Bronchial epithelial cell (primary cell): ENCODE results near the gene DOCK11. TPM values are rescaled to one million over a fixed set of nuclear protein-coding genes. Genes with fewer than 3 reads are reported as not detected.
A peak's percentile ranks its signal among the peaks of the same experiment; 100 is the strongest.

ENCODE experiments used
- DNase-seq: peaks from one replicate; pipeline ENCODE4 v3.0.0-alpha.2; 2010; ENCODE audit warnings: low read depth
- FAIRE-seq: peaks from 2 replicates; lab custom pipeline; 2011; peaks lifted over from hg19 to GRCh38; lab: Jason Lieb, UNC
- H3K27me3 ChIP-seq: 2 replicates; pipeline ENCODE4 v1.5.1; 2011; ENCODE audit warnings: low read length; ENCODE audit not compliant: control insufficient read depth, insufficient read depth
- H3K36me3 ChIP-seq: 2 replicates; pipeline ENCODE4 v1.5.1; 2011; ENCODE audit warnings: low read length; ENCODE audit not compliant: control insufficient read depth, insufficient read depth
- H3K4me3 ChIP-seq: 2 replicates; pipeline ENCODE4 v1.5.1; 2011; ENCODE audit warnings: mild to moderate bottlenecking, low read depth, low read length, control low read depth
- total RNA-seq: library from RNA; depleted of rRNA; stranded (reverse); fragments of >200 nt; gene quantifications from 2 replicates; pipeline ENCODE4 v1.2.1, GENCODE V29; 2014
- TF ChIP-seq, protein P1 (sequence below): IDR thresholded peaks from 2 replicates; pipeline ENCODE4 v1.5.1; 2011; ENCODE audit warnings: mild to moderate bottlenecking, moderate library complexity, low read length, control low read depth, inconsistent platforms; ENCODE audit not compliant: insufficient read depth, severe bottlenecking

The DOCK11 gene
- total RNA-seq, 1 donor from 2014 or later = 0.26 TPM

DNA sequence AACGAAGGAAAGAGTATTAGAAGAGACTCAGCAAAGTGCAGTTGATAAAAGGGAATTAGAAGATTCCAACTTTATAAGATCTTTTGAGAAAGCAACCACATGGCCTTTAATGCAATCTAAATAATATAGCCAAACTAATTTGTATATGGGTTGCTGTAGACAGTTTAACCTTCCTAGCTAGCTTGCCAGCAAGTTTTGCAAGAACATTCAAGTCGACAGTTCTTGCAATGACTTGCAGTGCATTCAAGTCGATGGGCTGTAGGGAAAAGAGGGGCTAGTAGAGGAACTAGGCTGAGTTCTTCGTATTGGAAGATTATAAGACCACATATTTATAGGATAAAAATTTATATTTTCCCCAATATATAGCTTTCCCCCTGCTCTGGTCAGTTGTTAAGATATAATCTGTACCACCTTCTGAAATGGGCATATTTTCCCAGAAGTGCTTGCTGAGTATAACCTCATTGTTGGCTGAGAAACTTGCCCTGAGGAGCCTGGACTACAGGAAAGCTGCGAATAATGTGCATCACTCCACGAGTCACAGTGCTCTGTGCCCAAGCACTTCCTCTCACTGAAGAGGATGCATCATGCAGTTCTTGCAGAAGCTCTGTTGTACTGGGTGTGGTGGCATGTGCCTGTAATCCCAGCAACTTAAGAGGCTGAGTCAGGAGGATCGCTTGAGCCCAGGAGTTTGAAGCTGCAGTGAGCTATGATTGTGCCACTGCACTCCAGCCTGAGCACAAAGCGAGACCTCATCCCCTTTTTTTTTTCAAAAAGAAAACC lies 56.7 kb downstream of the DOCK11 start:
- Histone ChIP-seq H3K4me3 (no peak overlapping the region), H3K27me3 (no peaks in the 10 kb centered on the region), H3K36me3 (no peaks in the 10 kb centered on the region)
- DNase-seq (peak; percentile 90), FAIRE-seq (peak; percentile 89)
- TF ChIP-seq, protein P1, sequence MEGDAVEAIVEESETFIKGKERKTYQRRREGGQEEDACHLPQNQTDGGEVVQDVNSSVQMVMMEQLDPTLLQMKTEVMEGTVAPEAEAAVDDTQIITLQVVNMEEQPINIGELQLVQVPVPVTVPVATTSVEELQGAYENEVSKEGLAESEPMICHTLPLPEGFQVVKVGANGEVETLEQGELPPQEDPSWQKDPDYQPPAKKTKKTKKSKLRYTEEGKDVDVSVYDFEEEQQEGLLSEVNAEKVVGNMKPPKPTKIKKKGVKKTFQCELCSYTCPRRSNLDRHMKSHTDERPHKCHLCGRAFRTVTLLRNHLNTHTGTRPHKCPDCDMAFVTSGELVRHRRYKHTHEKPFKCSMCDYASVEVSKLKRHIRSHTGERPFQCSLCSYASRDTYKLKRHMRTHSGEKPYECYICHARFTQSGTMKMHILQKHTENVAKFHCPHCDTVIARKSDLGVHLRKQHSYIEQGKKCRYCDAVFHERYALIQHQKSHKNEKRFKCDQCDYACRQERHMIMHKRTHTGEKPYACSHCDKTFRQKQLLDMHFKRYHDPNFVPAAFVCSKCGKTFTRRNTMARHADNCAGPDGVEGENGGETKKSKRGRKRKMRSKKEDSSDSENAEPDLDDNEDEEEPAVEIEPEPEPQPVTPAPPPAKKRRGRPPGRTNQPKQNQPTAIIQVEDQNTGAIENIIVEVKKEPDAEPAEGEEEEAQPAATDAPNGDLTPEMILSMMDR = no peak

GRCh38 chrX:118553042-118553710 lies 57.6 kb downstream of the DOCK11 start:
- no peak overlapping the region for H3K4me3 ChIP-seq
- DNase-seq = no peak
- no peaks in the 10 kb centered on the region for H3K27me3 ChIP-seq
- no peak for FAIRE-seq
- TF ChIP-seq, protein P1 = no peak
- no peaks in the 10 kb centered on the region for H3K36me3 ChIP-seq

DNA sequence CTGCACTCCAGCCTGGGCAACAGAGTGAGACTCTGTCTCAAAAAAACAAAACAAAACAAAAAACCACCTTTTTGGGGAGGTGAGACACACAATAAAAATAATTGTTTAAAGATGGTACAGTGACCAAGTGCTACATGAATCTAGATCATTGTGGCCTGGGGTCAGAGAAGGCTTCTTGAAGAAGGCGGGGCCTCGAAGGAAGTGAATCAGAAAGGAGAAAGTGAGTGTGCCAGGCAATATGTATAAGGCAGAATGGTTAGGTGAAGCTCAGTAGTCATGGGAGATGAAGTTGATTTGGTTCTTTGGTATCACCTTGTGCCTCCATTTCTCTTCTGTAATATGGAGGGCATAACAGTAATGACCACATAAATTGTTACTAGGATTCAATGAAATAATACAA lies 58.9 kb downstream of the DOCK11 start:
- Histone ChIP-seq H3K36me3 (no peaks in the 10 kb centered on the region), H3K27me3 (no peaks in the 10 kb centered on the region), H3K4me3 (no peak overlapping the region)
- TF ChIP-seq, protein P1 = no peak
- DNase-seq (peak; percentile 19), FAIRE-seq (no peak)

DNA sequence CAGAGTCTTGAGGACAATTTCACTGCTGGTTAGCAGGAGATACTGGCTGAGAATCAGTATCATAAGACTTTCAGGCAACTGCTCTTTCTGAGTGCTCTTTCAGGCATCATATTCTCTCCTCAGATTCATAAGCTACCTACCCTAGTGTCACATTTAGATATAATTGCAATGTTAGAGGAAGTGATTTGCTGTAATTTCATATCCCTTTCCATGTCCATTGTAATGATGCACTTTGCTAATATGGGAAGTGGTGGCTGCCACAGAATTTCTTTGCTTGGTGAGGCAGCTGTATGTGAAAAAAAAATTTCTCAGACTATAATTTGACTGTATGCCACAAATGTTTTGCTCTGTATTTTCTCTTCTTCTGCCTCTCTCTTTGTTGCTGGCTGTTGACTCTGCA lies 63.3 kb downstream of the DOCK11 start:
- Histone ChIP-seq H3K4me3 (no peak overlapping the region), H3K36me3 (no peaks in the 10 kb centered on the region), H3K27me3 (no peaks in the 10 kb centered on the region)
- FAIRE-seq (no peak), DNase-seq (no peak)
- TF ChIP-seq, protein P1 = no peak

- Histone ChIP-seq H3K27me3 (no peaks in the 10 kb centered on the region), H3K4me3 (no peak overlapping the region), H3K36me3 (no peaks in the 10 kb centered on the region)
- FAIRE-seq = no peak
- DNase-seq = no peak
- TF ChIP-seq, protein P1 = no peak
Observed at GRCh38 chrX:118560489-118560888, 64.9 kb downstream of the DOCK11 start.
